ENCODE results near the gene ARMC8.
A peak's percentile ranks its signal among the peaks of the same experiment; 100 is the strongest.
"Not testable (repeated sequence)": the region's sequence is repeated elsewhere in the genome, so short reads cannot be mapped to it uniquely, and the experiment has no call there.

Gene ARMC8, protein sequence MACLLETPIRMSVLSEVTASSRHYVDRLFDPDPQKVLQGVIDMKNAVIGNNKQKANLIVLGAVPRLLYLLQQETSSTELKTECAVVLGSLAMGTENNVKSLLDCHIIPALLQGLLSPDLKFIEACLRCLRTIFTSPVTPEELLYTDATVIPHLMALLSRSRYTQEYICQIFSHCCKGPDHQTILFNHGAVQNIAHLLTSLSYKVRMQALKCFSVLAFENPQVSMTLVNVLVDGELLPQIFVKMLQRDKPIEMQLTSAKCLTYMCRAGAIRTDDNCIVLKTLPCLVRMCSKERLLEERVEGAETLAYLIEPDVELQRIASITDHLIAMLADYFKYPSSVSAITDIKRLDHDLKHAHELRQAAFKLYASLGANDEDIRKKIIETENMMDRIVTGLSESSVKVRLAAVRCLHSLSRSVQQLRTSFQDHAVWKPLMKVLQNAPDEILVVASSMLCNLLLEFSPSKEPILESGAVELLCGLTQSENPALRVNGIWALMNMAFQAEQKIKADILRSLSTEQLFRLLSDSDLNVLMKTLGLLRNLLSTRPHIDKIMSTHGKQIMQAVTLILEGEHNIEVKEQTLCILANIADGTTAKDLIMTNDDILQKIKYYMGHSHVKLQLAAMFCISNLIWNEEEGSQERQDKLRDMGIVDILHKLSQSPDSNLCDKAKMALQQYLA

GRCh38 chr3:138187296-138188012 lies at the start of gene ARMC8:
ARMC8 (plus strand) TSS chr3:138187301; CDS start chr3:138187555, 254 bp downstream.
- TF ChIP-seq, protein P1, sequence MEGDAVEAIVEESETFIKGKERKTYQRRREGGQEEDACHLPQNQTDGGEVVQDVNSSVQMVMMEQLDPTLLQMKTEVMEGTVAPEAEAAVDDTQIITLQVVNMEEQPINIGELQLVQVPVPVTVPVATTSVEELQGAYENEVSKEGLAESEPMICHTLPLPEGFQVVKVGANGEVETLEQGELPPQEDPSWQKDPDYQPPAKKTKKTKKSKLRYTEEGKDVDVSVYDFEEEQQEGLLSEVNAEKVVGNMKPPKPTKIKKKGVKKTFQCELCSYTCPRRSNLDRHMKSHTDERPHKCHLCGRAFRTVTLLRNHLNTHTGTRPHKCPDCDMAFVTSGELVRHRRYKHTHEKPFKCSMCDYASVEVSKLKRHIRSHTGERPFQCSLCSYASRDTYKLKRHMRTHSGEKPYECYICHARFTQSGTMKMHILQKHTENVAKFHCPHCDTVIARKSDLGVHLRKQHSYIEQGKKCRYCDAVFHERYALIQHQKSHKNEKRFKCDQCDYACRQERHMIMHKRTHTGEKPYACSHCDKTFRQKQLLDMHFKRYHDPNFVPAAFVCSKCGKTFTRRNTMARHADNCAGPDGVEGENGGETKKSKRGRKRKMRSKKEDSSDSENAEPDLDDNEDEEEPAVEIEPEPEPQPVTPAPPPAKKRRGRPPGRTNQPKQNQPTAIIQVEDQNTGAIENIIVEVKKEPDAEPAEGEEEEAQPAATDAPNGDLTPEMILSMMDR (IDR thresholded peaks at IDR 0.05; ENCODE audit: low read depth, low read length), result no peak
- H3K4me3 ChIP-seq (replicated peaks in 1 of 2; ENCODE audit: low read depth in 2 of 2, low read length in 2 of 2), result peak within 1 kb of the TSS; percentile 87 to 92
- peak in 1 of 2 donors; percentile 60 for DNase-seq (ENCODE audit: low read depth in 2 of 2)

DNA sequence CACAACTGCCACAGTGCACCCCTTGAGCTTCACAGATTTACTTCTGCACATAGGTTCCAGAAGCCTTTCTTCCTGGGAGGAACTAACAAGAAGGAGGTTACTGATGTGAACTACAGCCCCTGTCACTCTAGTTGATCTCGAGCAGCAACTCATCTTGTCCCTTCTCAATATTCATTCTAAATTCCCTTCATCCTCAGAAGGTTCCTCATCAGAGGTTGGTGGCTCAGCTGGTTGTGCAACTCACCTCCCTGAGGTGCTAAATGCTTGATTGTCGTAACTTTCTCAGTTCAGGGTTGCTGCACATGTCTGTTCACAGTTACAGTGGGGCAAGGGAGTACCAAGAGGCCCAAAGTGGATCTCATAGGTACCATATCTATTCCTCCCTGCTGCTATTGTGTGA lies 49.2 kb upstream of the ARMC8 start:
- no peak overlapping the region for H3K4me3 ChIP-seq (replicated peaks in 1 of 2; ENCODE audit: low read depth in 2 of 2, low read length in 2 of 2)
- no peak for DNase-seq (ENCODE audit: low read depth in 2 of 2)
- TF ChIP-seq, protein P1 (IDR thresholded peaks at IDR 0.05; ENCODE audit: low read depth, low read length), result no peak

DNA sequence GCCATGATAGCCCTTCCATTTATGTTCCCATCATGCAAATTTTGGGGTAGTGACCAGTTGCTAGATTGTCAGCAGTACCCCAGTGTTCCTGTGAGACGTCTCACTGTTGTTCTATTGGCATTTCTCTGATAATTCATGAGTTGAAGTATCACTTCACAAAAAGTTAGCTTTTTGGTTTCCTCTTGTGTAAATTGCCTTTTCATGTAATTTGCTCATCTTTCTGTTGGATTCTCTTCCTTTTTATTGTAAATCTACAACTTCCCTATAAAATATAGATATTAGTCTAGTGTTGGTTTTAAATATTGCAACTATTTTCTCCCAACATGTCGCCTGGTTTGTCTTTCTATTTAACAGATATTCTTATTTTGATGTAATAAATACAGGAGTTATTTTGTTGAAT lies 47.4 kb upstream of the ARMC8 start:
- TF ChIP-seq, protein P1 (IDR thresholded peaks at IDR 0.05; ENCODE audit: low read depth, low read length), result no peak
- H3K4me3 ChIP-seq (replicated peaks in 1 of 2; ENCODE audit: low read depth in 2 of 2, low read length in 2 of 2), result no peak overlapping the region
- DNase-seq (ENCODE audit: low read depth in 2 of 2), result no peak

DNA sequence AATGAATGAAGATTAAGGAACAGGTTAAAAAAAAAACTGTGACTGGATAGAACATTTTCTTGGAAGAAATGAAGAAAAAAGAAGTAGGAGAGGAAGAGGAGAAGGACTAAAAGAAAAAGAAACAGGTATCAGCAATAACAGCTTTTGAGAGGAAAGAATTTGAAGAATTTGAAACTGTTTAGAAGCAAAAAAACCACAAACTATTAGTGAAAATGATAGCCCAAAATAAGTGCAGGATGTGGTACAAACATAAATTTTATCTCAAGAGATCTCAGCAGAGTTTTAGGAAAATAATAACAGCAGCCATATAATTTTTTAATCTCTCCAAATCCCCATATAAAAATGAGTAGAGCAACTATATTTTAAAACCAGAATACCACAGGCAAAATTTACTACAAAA lies 46.2 kb upstream of the ARMC8 start:
- DNase-seq (ENCODE audit: low read depth in 2 of 2), result no peak
- TF ChIP-seq, protein P1 (IDR thresholded peaks at IDR 0.05; ENCODE audit: low read depth, low read length), result no peak
- no peak overlapping the region for H3K4me3 ChIP-seq (replicated peaks in 1 of 2; ENCODE audit: low read depth in 2 of 2, low read length in 2 of 2)

- H3K4me3 ChIP-seq (replicated peaks in 1 of 2; ENCODE audit: low read depth in 2 of 2, low read length in 2 of 2); DNase-seq (ENCODE audit: low read depth in 2 of 2): not testable (repeated sequence)
Measured at GRCh38 chr3:138142181-138142580, 44.9 kb upstream of the ARMC8 start.

- no peak for DNase-seq (ENCODE audit: low read depth in 2 of 2)
- TF ChIP-seq, protein P1 (IDR thresholded peaks at IDR 0.05; ENCODE audit: low read depth, low read length), result no peak
- no peak overlapping the region for H3K4me3 ChIP-seq (replicated peaks in 1 of 2; ENCODE audit: low read depth in 2 of 2, low read length in 2 of 2)
Measured at GRCh38 chr3:138148503-138148902, 38.6 kb upstream of the ARMC8 start.

- DNase-seq (ENCODE audit: low read depth in 2 of 2), result no peak
- H3K4me3 ChIP-seq (replicated peaks in 1 of 2; ENCODE audit: low read depth in 2 of 2, low read length in 2 of 2), result no peak overlapping the region
- TF ChIP-seq, protein P1 (IDR thresholded peaks at IDR 0.05; ENCODE audit: low read depth, low read length), result no peak
Measured at GRCh38 chr3:138154534-138154933, 32.6 kb upstream of the ARMC8 start.

All from cardiac fibroblast (primary cell).